Smooth muscle cell (in vitro differentiated cells): Measurements from ENCODE around the gene CEACAM20. TPM values are rescaled to one million over a fixed set of nuclear protein-coding genes. Genes with fewer than 3 reads are reported as not detected.
A peak's percentile ranks its signal among the peaks of the same experiment; 100 is the strongest.
"Not testable (repeated sequence)": the region's sequence is repeated elsewhere in the genome, so short reads cannot be mapped to it uniquely, and the experiment has no call there.

Experiments
- DNase-seq: peaks from one replicate; lab custom pipeline; 2025; ENCODE audit not compliant: unreplicated experiment; lab: John Stamatoyannopoulos, UW
- H2AFZ ChIP-seq: fragments of 200-600 bp; sonication (generic); 2 replicates; pipeline ENCODE4 v1.6.0; 2016; ENCODE audit warnings: antibody characterized with exemption, low read depth, mild to moderate bottlenecking
- H3F3A ChIP-seq: fragments of 200-600 bp; sonication (generic); 2 replicates; pipeline ENCODE4 v1.6.0; 2017; ENCODE audit warnings: antibody characterized with exemption, low read depth
- H3K27ac ChIP-seq: fragments of 200-600 bp; sonication (generic); 2 replicates; pipeline ENCODE4 v1.5.1; 2016; ENCODE audit warnings: low read depth, mild to moderate bottlenecking
- H3K27me3 ChIP-seq: fragments of 200-600 bp; sonication (generic); 2 replicates; pipeline ENCODE4 v1.6.1; 2016; ENCODE audit warnings: low read depth, mild to moderate bottlenecking
- H3K36me3 ChIP-seq: fragments of 200-600 bp; sonication (generic); 2 replicates; pipeline ENCODE4 v1.5.1; 2016; ENCODE audit warnings: low read depth
- H3K4me1 ChIP-seq: fragments of 200-600 bp; sonication (generic); 2 replicates; pipeline ENCODE4 v1.5.1; 2016; ENCODE audit warnings: low read depth
- H3K4me2 ChIP-seq: fragments of 200-600 bp; sonication (generic); 2 replicates; pipeline ENCODE4 v1.6.0; 2016; ENCODE audit warnings: mild to moderate bottlenecking
- H3K4me3 ChIP-seq: fragments of 200-600 bp; sonication (generic); 2 replicates; pipeline ENCODE4 v1.5.1; 2016; ENCODE audit warnings: mild to moderate bottlenecking
- H3K79me2 ChIP-seq: fragments of 200-600 bp; sonication (generic); 2 replicates; pipeline ENCODE4 v1.6.0; 2016; ENCODE audit warnings: low read depth, mild to moderate bottlenecking
- H3K9ac ChIP-seq: fragments of 200-600 bp; sonication (generic); 2 replicates; pipeline ENCODE4 v1.6.0; 2016; ENCODE audit warnings: low read depth
- H3K9me3 ChIP-seq: fragments of 200-600 bp; sonication (generic); replicated peaks from 2 replicates; pipeline ENCODE4 v1.5.1; 2016; ENCODE audit warnings: low read depth
- H4K20me1 ChIP-seq: fragments of 200-600 bp; sonication (generic); 2 replicates; pipeline ENCODE4 v1.6.0; 2016; ENCODE audit warnings: low read depth
- WGBS: methylation state at CpG from one replicate; pipeline ENCODE4 v1.1.7; 2016; ENCODE audit warnings: low lambda C conversion rate; 5-methylcytosine and 5-hydroxymethylcytosine counted together
- polyA plus RNA-seq: library from polyadenylated mRNA; unstranded; fragments of >200 nt; fragmentation: Nextera tagmentation; extraction: Ambion mirVana; gene quantifications from 2 replicates; pipeline ENCODE4 v1.2.1, GENCODE V29; 2016
- total RNA-seq: library from RNA; depleted of rRNA; stranded (reverse); fragments of >200 nt; gene quantifications from 2 replicates; pipeline ENCODE4 v1.2.3, GENCODE V29; 2014
- TF ChIP-seq, protein P1 (sequence below): fragments of 200-600 bp; sonication (generic); IDR thresholded peaks from 2 replicates; pipeline ENCODE4 v1.5.1; 2017; ENCODE audit warnings: borderline replicate concordance, mild to moderate bottlenecking, antibody characterized with exemption; ENCODE audit not compliant: insufficient read depth, poor library complexity, severe bottlenecking

The CEACAM20 gene
- total and polyA plus RNA-seq, 2 experiments from 2014 or later: not detected

DNA sequence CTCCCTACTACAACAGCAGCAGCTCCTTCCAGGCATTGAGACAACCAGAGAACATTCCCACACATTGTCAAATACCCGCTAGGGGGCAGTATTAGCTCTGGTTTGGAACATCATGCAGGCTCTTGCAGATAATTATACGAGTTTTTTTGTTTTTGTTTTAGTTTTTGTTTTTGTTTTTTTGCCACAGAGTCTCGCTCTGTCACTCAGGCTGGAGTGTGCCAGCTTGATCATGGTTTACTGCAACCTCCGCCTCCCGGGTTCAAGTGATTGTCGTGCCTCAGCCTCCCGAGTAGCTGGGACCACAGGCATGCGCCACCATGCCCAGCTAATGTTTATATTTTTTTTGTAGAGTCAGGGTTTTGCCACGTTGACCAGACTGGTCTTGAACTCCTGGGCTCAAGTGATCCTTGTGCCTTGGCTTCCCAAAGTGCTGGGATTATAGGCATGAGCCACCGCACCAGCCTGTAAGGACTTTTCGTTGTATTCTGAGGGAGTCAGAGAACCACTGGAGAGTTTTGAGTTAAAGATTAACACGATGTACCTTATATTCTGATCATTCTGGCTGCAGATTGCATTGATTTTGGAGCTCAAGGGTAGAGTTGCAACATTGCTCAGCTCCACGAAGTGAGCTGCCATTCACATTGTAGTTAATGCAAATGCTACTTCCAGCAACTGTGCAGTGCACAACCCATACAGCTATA is 41.7 kb upstream of the CEACAM20 start:
- Histone ChIP-seq H3K4me1 (no peaks in the 10 kb centered on the region), H3F3A (no peaks in the 10 kb centered on the region), H4K20me1 (no peaks in the 10 kb centered on the region), H3K36me3 (no peaks in the 10 kb centered on the region), H3K9ac (no peak overlapping the region), H2AFZ (peak overlapping the region; percentile 69), H3K4me3 (peak overlapping the region; percentile 29), H3K27me3 (no peaks in the 10 kb centered on the region), H3K9me3 (no peaks in the 10 kb centered on the region), H3K79me2 (no peaks in the 10 kb centered on the region), H3K4me2 (peak overlapping the region; percentile 68), H3K27ac (no peak overlapping the region)
- WGBS: 57% methylated on average over 13 of the region's 13 CpGs
- DNase-seq: peak; percentile 12
- TF ChIP-seq, protein P1, sequence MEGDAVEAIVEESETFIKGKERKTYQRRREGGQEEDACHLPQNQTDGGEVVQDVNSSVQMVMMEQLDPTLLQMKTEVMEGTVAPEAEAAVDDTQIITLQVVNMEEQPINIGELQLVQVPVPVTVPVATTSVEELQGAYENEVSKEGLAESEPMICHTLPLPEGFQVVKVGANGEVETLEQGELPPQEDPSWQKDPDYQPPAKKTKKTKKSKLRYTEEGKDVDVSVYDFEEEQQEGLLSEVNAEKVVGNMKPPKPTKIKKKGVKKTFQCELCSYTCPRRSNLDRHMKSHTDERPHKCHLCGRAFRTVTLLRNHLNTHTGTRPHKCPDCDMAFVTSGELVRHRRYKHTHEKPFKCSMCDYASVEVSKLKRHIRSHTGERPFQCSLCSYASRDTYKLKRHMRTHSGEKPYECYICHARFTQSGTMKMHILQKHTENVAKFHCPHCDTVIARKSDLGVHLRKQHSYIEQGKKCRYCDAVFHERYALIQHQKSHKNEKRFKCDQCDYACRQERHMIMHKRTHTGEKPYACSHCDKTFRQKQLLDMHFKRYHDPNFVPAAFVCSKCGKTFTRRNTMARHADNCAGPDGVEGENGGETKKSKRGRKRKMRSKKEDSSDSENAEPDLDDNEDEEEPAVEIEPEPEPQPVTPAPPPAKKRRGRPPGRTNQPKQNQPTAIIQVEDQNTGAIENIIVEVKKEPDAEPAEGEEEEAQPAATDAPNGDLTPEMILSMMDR: peak; percentile 82

DNA sequence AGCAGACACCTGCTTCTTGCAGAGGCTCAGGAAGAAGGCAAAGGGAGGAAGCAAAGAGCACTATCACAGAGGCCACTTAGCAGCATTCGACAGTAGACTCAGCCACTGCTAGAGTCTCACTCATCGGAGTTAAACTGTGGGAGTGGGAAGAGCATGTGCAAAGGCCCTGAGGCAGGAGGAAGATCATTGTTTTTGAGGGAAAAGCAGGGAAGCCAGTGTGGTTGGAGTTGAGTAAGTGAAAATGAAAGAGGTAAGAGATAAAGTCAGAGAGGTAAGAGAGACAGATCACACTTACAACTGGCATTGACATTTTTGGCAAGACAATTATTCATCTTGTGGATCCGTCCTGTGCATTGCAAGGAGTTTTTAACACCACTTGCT is 41.1 kb upstream of the CEACAM20 start:
- no peaks in the 10 kb centered on the region for H3K4me1 ChIP-seq
- WGBS: 49% methylated on average over 3 of the region's 3 CpGs

DNA sequence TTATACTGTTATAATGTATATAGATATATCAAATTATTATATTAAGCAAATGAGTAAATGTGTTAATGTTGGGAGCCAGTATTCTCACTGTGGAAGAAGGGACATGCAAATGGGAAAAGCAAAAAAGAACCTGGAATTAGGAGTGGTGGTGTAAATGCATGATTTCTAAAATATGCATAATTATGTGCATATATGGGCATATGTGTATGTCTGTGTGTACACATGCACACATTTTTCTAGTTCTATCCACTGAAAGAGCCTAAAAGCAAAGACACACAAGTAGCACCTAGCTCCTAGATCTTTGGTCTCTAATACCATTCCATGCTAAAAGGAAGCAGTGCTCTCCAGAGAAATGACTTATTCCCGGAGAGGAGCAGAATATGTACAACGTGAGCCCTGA is 38.3 kb upstream of the CEACAM20 start:
- Histone ChIP-seq H2AFZ (no peak overlapping the region), H3K4me2 (no peak overlapping the region), H3K27ac (no peak overlapping the region), H3K36me3 (no peaks in the 10 kb centered on the region), H3K79me2 (no peaks in the 10 kb centered on the region), H3F3A (no peaks in the 10 kb centered on the region), H3K4me1 (no peaks in the 10 kb centered on the region), H3K4me3 (no peak overlapping the region), H4K20me1 (no peaks in the 10 kb centered on the region), H3K27me3 (no peaks in the 10 kb centered on the region), H3K9ac (no peak overlapping the region), H3K9me3 (no peaks in the 10 kb centered on the region)
- TF ChIP-seq, protein P1: no peak
- 86% methylated on average over 2 of the region's 2 CpGs for WGBS
- DNase-seq: no peak

More for the DNA sequence above, 41.1 kb upstream of the CEACAM20 start:
- TF ChIP-seq, protein P1: no peak
- Histone ChIP-seq H3K36me3 (no peaks in the 10 kb centered on the region), H3K4me2 (no peak overlapping the region), H3K79me2 (no peaks in the 10 kb centered on the region), H3K9ac (no peak overlapping the region), H4K20me1 (no peaks in the 10 kb centered on the region), H3K27me3 (no peaks in the 10 kb centered on the region), H3K9me3 (no peaks in the 10 kb centered on the region), H3K27ac (no peak overlapping the region), H3K4me3 (no peak overlapping the region), H3F3A (no peaks in the 10 kb centered on the region), H2AFZ (no peak overlapping the region)
- DNase-seq: no peak

DNA sequence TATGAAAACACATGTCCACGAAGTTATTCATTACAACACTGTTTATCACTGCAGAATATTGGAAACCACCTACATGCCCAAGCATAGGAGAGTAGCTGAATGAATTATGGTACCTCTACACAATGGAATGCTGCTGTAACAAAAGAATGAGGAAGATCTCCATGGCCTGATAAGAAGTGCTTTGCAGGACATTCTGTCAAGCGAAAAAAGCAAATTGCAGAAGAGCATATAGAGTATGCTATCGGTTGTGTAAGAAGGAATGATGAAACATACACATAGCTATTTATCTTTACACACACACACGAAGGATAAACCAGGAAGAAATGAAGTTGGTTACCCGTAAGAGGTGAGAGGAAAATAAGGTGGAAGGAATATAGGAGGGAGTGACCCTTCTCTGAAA is 37.5 kb upstream of the CEACAM20 start:
- no peaks in the 10 kb centered on the region for H3K4me1 ChIP-seq
- H3F3A ChIP-seq: no peaks in the 10 kb centered on the region
- no peaks in the 10 kb centered on the region for H3K27me3 ChIP-seq
- no peak overlapping the region for H3K9ac ChIP-seq
- no peaks in the 10 kb centered on the region for H3K79me2 ChIP-seq
- DNase-seq: no peak
- H3K36me3 ChIP-seq: no peaks in the 10 kb centered on the region
- TF ChIP-seq, protein P1: no peak
- H3K4me2 ChIP-seq: no peak overlapping the region
- no peak overlapping the region for H3K4me3 ChIP-seq
- no peaks in the 10 kb centered on the region for H3K9me3 ChIP-seq
- H3K27ac ChIP-seq: no peak overlapping the region
- H4K20me1 ChIP-seq: no peaks in the 10 kb centered on the region
- WGBS: 64% methylated on average over 5 of the region's 5 CpGs
- no peak overlapping the region for H2AFZ ChIP-seq

DNA sequence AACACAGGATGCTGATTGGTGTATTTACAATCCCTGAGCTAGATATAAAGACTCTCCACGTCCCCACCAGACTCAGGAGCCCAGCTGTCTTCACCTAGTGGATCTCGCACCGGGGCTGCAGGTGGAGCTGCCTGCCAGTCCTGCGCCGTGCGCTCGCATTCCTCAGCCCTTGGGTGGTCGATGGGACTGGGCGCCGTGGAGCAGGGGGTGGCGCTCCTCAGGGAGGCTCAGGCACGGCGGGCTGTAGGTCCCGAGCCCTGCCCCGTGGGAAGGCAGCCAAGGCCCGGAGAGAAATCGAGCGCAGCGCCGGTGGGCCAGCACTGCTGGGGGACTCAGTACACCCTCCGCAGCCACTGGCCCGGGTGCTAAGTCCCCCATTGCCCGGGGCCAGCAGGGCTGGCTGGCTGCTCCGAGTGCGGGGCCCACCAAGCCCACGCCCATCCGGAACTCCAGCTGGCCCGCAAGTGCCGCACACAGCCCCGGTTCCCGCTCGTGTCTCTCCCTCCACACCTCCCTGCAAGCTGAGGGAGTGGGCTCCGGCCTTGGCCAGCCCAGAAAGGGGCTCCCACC is 33.7 kb upstream of the CEACAM20 start:
- H3F3A ChIP-seq, H3K27me3 ChIP-seq, H3K36me3 ChIP-seq, H3K4me3 ChIP-seq, H3K79me2 ChIP-seq, H3K9me3 ChIP-seq, H3K27ac ChIP-seq, H3K4me2 ChIP-seq, H2AFZ ChIP-seq, H4K20me1 ChIP-seq, DNase-seq, H3K4me1 ChIP-seq, H3K9ac ChIP-seq: not testable (repeated sequence)
- 94% methylated on average over 24 of the region's 33 CpGs for WGBS
